Measurements from ENCODE around the gene FMNL2. TPM values are rescaled to one million over a fixed set of nuclear protein-coding genes. Genes with fewer than 3 reads are reported as not detected.

Gene FMNL2
- total and polyA plus RNA-seq, 2 experiments from 2014 or later, result 16.5 to 45.4 TPM

GRCh38 chr2:152396763-152397162 lies 61.8 kb downstream of the FMNL2 start:
- Mint-ChIP-seq H3K9me3 (no peaks in the 10 kb centered on the region), H3K27me3 (ENCODE audit: insufficient read depth, low read depth, poor library complexity) (peaks cover 5% of the 10 kb centered on the region), H3K36me3 (ENCODE audit: low read depth) (no peaks in the 10 kb centered on the region), H3K4me3 (no peak overlapping the region), H3K4me1 (peaks cover 63% of the 10 kb centered on the region), H3K27ac (no peak overlapping the region)
- Histone ChIP-seq H3K36me3 (ENCODE audit: insufficient read depth) (no peaks in the 10 kb centered on the region), H4K20me1 (replicated peaks; ENCODE audit: insufficient read depth) (peaks cover 28% of the 10 kb centered on the region; the same call in 1 of the 2 replicates), H3K4me3 (no peak overlapping the region), H3K27ac (ENCODE audit: low read depth) (no peak overlapping the region), H3K4me2 (peak overlapping the region; percentile 49), H3F3A (replicated peaks; ENCODE audit: low read depth) (no peaks in the 10 kb centered on the region), H3K79me2 (replicated peaks; ENCODE audit: insufficient read depth) (peaks cover 96% of the 10 kb centered on the region), H3K27me3 (ENCODE audit: insufficient read depth) (no peaks in the 10 kb centered on the region), H3K4me1 (ENCODE audit: insufficient read depth) (peaks cover 43% of the 10 kb centered on the region), H3K9me2 (ENCODE audit: insufficient read depth) (no peaks in the 10 kb centered on the region), H2AFZ (no peak overlapping the region)
- no peak for ATAC-seq
- no peak for DNase-seq (ENCODE audit: low spot score)
- no peak for TF ChIP-seq REST (IDR thresholded peaks at IDR 0.05; ENCODE audit: unreplicated experiment)

- Histone ChIP-seq H3K4me1 (ENCODE audit: insufficient read depth) (peaks cover 26% of the 10 kb centered on the region), H3K9me2 (ENCODE audit: insufficient read depth) (no peaks in the 10 kb centered on the region), H3F3A (replicated peaks; ENCODE audit: low read depth) (no peaks in the 10 kb centered on the region), H3K4me3 (no peak overlapping the region), H3K4me2 (no peak overlapping the region), H3K27ac (ENCODE audit: low read depth) (no peak overlapping the region), H4K20me1 (replicated peaks; ENCODE audit: insufficient read depth) (peaks cover 36% of the 10 kb centered on the region; the same call in 1 of the 2 replicates), H3K79me2 (replicated peaks; ENCODE audit: insufficient read depth) (peaks cover 97% of the 10 kb centered on the region), H3K36me3 (ENCODE audit: insufficient read depth) (no peaks in the 10 kb centered on the region), H3K27me3 (ENCODE audit: insufficient read depth) (no peaks in the 10 kb centered on the region), H2AFZ (no peak overlapping the region)
- no peak for DNase-seq (ENCODE audit: low spot score)
- ATAC-seq, result no peak
- H3K4me3 Mint-ChIP-seq, result no peak overlapping the region; the same call in 2 of the 3 replicates
- H3K27me3 Mint-ChIP-seq (ENCODE audit: insufficient read depth, low read depth, poor library complexity), result peaks cover 7% of the 10 kb centered on the region
- no peaks in the 10 kb centered on the region for H3K9me3 Mint-ChIP-seq
- H3K36me3 Mint-ChIP-seq (ENCODE audit: low read depth), result no peaks in the 10 kb centered on the region
- H3K27ac Mint-ChIP-seq, result no peak overlapping the region
- H3K4me1 Mint-ChIP-seq, result peaks cover 65% of the 10 kb centered on the region
- TF ChIP-seq ZNF331 (CRISPR knock-in tag; IDR thresholded peaks at IDR 0.05; ENCODE audit: low read depth) (no peak), REST (IDR thresholded peaks at IDR 0.05; ENCODE audit: unreplicated experiment) (no peak), ZNF114 (CRISPR knock-in tag; IDR thresholded peaks at IDR 0.05) (no peak), NANOG (IDR thresholded peaks at IDR 0.05; ENCODE audit: borderline replicate concordance) (no peak), ETS1 (IDR thresholded peaks at IDR 0.05) (no peak), STAT1 (IDR thresholded peaks at IDR 0.05; ENCODE audit: unreplicated experiment) (no peak), CTCF (conservative IDR thresholded peaks at IDR 0.05; ENCODE audit: low read depth in 2 of 2) (no peak), CREB1 (CRISPR knock-in tag; IDR thresholded peaks at IDR 0.05; ENCODE audit: low read depth) (no peak)
Observed at GRCh38 chr2:152399003-152399402, 64.0 kb downstream of the FMNL2 start.
